ENCODE results near the gene PPP2CA. TPM values are rescaled to one million over a fixed set of nuclear protein-coding genes. Genes with fewer than 3 reads are reported as not detected.

PPP2CA gene
- total and polyA plus RNA-seq, 9 of the 15 experiments (the other 6 are each of a cell fraction or from before 2014, with no cell fraction given) = 23.0 to 257 (median 109) TPM

DNA sequence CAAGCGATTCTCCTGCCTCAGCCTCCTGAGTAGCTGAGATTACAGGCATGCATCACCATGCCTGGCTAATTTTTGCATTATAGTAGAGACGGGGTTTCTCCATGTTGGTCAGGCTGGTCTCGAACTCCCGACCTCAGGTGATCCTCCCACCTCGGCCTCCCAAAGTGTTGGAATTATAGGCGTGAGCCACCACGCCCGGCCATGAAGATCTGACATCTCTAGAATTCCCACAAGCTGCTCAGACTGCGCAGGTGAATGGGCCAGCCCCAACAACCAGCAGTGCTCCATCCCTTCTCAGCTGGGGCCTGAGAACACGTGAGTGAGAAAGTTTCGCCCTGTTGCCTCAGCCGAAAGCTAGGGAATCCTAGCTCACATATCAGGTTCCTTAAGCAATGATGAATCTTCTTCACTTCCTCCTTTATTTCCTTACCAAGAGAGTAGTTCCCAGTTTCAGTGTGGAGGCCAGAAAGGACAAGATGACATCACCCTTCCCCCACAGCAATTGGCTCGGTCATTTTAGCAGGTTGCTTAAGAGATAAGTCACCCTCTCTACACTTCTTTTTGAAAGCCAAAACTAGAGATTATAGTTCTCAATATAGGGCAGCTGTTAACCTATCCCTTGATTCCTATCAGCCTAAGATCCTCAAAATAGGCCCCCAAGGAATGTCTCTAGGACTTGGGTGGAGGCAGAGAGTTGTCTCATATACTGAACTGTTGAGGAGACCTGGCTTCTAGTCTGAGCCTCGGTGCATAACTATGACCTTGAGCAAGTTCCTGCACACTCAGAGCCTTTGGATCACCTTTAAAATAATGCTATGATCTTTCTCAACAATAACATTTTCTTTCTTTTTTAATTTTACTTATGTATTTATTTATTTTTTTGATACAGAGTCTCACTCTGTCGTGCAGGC, 23.9 kb upstream of the PPP2CA start (continued):
- TF ChIP-seq, protein P1, sequence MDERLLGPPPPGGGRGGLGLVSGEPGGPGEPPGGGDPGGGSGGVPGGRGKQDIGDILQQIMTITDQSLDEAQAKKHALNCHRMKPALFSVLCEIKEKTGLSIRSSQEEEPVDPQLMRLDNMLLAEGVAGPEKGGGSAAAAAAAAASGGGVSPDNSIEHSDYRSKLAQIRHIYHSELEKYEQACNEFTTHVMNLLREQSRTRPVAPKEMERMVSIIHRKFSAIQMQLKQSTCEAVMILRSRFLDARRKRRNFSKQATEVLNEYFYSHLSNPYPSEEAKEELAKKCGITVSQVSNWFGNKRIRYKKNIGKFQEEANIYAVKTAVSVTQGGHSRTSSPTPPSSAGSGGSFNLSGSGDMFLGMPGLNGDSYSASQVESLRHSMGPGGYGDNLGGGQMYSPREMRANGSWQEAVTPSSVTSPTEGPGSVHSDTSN (CRISPR knock-in tag; IDR thresholded peaks at IDR 0.05; ENCODE audit: low read depth) = no peak
- TF ChIP-seq, protein P1 (tag; conservative IDR thresholded peaks at IDR 0.05; ENCODE audit: low read depth) = peak; percentile 46
- TF ChIP-seq HDAC1 (IDR thresholded peaks at IDR 0.05) (no peak), MAZ (CRISPR knock-in tag; conservative IDR thresholded peaks at IDR 0.05 in 1 of 2, IDR thresholded peaks at IDR 0.05 in 1 of 2) (peak in 1 of 2 experiments; percentile 50; a peak in 2 of 4 replicates), ZNF408 (CRISPR knock-in tag; IDR thresholded peaks at IDR 0.05; ENCODE audit: low read depth) (no peak), CBFA2T3 (IDR thresholded peaks at IDR 0.05) (peak; percentile 68), MYNN (IDR thresholded peaks at IDR 0.05) (0 out of 2 replicates have a peak, but pooled peaks have one; percentile 24), MYNN (CRISPR knock-in tag; IDR thresholded peaks at IDR 0.05) (no peak), SP2 (IDR thresholded peaks at IDR 0.05; ENCODE audit: extremely low read depth, low read depth, low read length, poor library complexity, severe bottlenecking) (no peak), ZNF507 (tag; conservative IDR thresholded peaks at IDR 0.05) (no peak), ZNF384 (IDR thresholded peaks at IDR 0.05; ENCODE audit: low read depth, low read length) (no peak), ZNF766 (CRISPR knock-in tag; conservative IDR thresholded peaks at IDR 0.05) (peak; percentile 76), MCM5 (IDR thresholded peaks at IDR 0.05; ENCODE audit: low read depth) (no peak), NFYB (IDR thresholded peaks at IDR 0.05; ENCODE audit: extremely low read depth, insufficient read length) (no peak), ZNF134 (CRISPR knock-in tag; conservative IDR thresholded peaks at IDR 0.05) (0 out of 2 replicates have a peak, but pooled peaks have one; percentile 30), ZNF324 (CRISPR knock-in tag; IDR thresholded peaks at IDR 0.05) (no peak), MED1 (CRISPR knock-in tag; IDR thresholded peaks at IDR 0.05; ENCODE audit: borderline replicate concordance) (no peak), PHF8 (IDR thresholded peaks at IDR 0.05; ENCODE audit: borderline replicate concordance, low read length) (no peak), RFX5 (IDR thresholded peaks at IDR 0.05; ENCODE audit: low read depth, low read length) (no peak), ZNF584 (CRISPR knock-in tag; IDR thresholded peaks at IDR 0.05; ENCODE audit: low read depth) (peak; percentile 82; the same call in 1 of the 2 replicates)
- TF ChIP-seq, protein P2, sequence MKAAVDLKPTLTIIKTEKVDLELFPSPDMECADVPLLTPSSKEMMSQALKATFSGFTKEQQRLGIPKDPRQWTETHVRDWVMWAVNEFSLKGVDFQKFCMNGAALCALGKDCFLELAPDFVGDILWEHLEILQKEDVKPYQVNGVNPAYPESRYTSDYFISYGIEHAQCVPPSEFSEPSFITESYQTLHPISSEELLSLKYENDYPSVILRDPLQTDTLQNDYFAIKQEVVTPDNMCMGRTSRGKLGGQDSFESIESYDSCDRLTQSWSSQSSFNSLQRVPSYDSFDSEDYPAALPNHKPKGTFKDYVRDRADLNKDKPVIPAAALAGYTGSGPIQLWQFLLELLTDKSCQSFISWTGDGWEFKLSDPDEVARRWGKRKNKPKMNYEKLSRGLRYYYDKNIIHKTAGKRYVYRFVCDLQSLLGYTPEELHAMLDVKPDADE (conservative IDR thresholded peaks at IDR 0.05; ENCODE audit: control insufficient read depth, low read depth, low read length) = no peak
- TF ChIP-seq, protein P3, sequence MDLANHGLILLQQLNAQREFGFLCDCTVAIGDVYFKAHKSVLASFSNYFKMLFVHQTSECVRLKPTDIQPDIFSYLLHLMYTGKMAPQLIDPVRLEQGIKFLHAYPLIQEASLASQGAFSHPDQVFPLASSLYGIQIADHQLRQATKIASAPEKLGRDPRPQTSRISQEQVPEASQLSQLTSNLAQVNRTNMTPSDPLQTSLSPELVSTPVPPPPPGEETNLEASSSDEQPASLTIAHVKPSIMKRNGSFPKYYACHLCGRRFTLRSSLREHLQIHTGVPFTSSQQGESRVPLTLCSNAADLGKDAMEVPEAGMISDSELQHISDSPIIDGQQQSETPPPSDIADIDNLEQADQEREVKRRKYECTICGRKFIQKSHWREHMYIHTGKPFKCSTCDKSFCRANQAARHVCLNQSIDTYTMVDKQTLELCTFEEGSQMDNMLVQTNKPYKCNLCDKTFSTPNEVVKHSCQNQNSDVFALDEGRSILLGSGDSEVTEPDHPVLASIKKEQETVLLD (IDR thresholded peaks at IDR 0.05) = no peak

Data from K562 (cell line).